GM19240 (cell line): ENCODE data around the gene PASK.

Experiments
- DNase-seq: peaks from one replicate; pipeline ENCODE4 v3.0.0; 2011; ENCODE audit warnings: low spot score; ENCODE audit not compliant: insufficient read length

PASK gene

GRCh38 chr2:241082341-241083090, 66.8 kb downstream of the PASK start:
- DNase-seq: no peak

GRCh38 chr2:241081643-241082340, 67.5 kb downstream of the PASK start:
- no peak for DNase-seq

GRCh38 chr2:241081190-241081642, 68.1 kb downstream of the PASK start:
- no peak for DNase-seq

- no peak for DNase-seq
Measured at GRCh38 chr2:241080405-241081189, 68.7 kb downstream of the PASK start.

GRCh38 chr2:241074901-241075540, 74.3 kb downstream of the PASK start:
- DNase-seq: no peak

GRCh38 chr2:241074065-241074818, 75.0 kb downstream of the PASK start:
- no peak for DNase-seq

GRCh38 chr2:241073166-241074064, 75.9 kb downstream of the PASK start:
- DNase-seq: no peak

- DNase-seq: no peak
Measured at GRCh38 chr2:241072553-241073165, 76.6 kb downstream of the PASK start.

- DNase-seq: no peak
Measured at GRCh38 chr2:241072151-241072550, 77.1 kb downstream of the PASK start.

- no peak for DNase-seq
Measured at GRCh38 chr2:241071677-241072111, 77.6 kb downstream of the PASK start.

- no peak for DNase-seq
Measured at GRCh38 chr2:241070811-241071676, 78.2 kb downstream of the PASK start.

GRCh38 chr2:241070361-241070760, 78.9 kb downstream of the PASK start:
- DNase-seq: no peak

GRCh38 chr2:241069821-241070281, 79.4 kb downstream of the PASK start:
- no peak for DNase-seq

- DNase-seq: no peak
Measured at GRCh38 chr2:241068942-241069810, 80.1 kb downstream of the PASK start.

GRCh38 chr2:241068136-241068941, 80.9 kb downstream of the PASK start:
- no peak for DNase-seq

- DNase-seq: no peak
Measured at GRCh38 chr2:241067501-241068135, 81.7 kb downstream of the PASK start.
